ENCODE results near the gene LMOD3.

DNA sequence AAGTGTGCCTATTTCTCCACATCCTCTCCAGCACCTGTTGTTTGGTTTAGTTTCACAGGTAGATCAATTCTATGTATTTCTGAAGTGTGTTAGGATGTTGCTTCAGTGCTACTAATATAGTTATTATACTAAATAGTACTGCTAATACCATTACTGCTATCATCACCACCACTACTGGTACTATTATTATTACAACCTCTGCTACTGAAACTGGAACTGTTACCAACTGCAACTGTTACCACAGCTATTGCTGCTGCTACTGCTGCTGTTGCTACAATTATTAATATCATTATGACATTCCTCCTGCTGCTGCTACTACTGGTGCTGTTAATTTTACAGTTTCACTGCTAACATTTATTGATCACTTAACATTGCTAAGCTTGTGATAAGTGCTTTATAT is 8.3 kb upstream of the LMOD3 start:
- TF ChIP-seq, protein P1, sequence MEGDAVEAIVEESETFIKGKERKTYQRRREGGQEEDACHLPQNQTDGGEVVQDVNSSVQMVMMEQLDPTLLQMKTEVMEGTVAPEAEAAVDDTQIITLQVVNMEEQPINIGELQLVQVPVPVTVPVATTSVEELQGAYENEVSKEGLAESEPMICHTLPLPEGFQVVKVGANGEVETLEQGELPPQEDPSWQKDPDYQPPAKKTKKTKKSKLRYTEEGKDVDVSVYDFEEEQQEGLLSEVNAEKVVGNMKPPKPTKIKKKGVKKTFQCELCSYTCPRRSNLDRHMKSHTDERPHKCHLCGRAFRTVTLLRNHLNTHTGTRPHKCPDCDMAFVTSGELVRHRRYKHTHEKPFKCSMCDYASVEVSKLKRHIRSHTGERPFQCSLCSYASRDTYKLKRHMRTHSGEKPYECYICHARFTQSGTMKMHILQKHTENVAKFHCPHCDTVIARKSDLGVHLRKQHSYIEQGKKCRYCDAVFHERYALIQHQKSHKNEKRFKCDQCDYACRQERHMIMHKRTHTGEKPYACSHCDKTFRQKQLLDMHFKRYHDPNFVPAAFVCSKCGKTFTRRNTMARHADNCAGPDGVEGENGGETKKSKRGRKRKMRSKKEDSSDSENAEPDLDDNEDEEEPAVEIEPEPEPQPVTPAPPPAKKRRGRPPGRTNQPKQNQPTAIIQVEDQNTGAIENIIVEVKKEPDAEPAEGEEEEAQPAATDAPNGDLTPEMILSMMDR (conservative IDR thresholded peaks at IDR 0.05; ENCODE audit: low read depth, low read length), result no peak
- TF ChIP-seq POLR2A (IDR thresholded peaks at IDR 0.05; ENCODE audit: low read depth, low read length) (no peak), MAFK (IDR thresholded peaks at IDR 0.05; ENCODE audit: low read depth, low read length) (no peak), BHLHE40 (IDR thresholded peaks at IDR 0.05; ENCODE audit: low read depth, low read length) (no peak), CEBPB (IDR thresholded peaks at IDR 0.05; ENCODE audit: low read depth, low read length) (no peak), MXI1 (IDR thresholded peaks at IDR 0.05; ENCODE audit: borderline replicate concordance, low read depth, low read length) (no peak), NFE2L2 (IDR thresholded peaks at IDR 0.05; ENCODE audit: low read depth, low read length) (no peak), SMC3 (IDR thresholded peaks at IDR 0.05; ENCODE audit: low read depth, low read length) (no peak), RAD21 (IDR thresholded peaks at IDR 0.05; ENCODE audit: low read length) (no peak), RFX5 (IDR thresholded peaks at IDR 0.05; ENCODE audit: low read depth, low read length) (no peak), RCOR1 (IDR thresholded peaks at IDR 0.05; ENCODE audit: insufficient replicate concordance, low read length) (no peak), FOS (IDR thresholded peaks at IDR 0.05; ENCODE audit: low read depth, low read length) (no peak), USF2 (IDR thresholded peaks at IDR 0.05; ENCODE audit: low read depth, low read length) (no peak)
- TF ChIP-seq, protein P2, sequence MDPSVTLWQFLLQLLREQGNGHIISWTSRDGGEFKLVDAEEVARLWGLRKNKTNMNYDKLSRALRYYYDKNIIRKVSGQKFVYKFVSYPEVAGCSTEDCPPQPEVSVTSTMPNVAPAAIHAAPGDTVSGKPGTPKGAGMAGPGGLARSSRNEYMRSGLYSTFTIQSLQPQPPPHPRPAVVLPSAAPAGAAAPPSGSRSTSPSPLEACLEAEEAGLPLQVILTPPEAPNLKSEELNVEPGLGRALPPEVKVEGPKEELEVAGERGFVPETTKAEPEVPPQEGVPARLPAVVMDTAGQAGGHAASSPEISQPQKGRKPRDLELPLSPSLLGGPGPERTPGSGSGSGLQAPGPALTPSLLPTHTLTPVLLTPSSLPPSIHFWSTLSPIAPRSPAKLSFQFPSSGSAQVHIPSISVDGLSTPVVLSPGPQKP (IDR thresholded peaks at IDR 0.05; ENCODE audit: borderline replicate concordance, low read depth, low read length), result no peak
